Activated T-cell treated with anti-CD3 and anti-CD28 coated beads, Interleukin-2, amount 50 U/mL, for 24 hours (primary cell): Measurements from ENCODE around the gene CRIP3.

Experiments used
- DNase-seq: peaks from one replicate; pipeline ENCODE4 v3.0.0-alpha.2; 2020
- H3K27ac Mint-ChIP-seq: 2 replicates; pipeline ENCODE4 v1.8.0; 2020; ENCODE audit warnings: mild to moderate bottlenecking, mixed read lengths
- H3K27me3 Mint-ChIP-seq: 2 replicates; pipeline ENCODE4 v1.8.0; 2020; ENCODE audit warnings: mixed read lengths
- H3K36me3 Mint-ChIP-seq: 2 replicates; pipeline ENCODE4 v1.8.0; 2020; ENCODE audit warnings: low read depth, mixed read lengths
- H3K4me1 Mint-ChIP-seq: 2 replicates; pipeline ENCODE4 v1.8.0; 2020; ENCODE audit warnings: low read depth, mixed read lengths
- H3K4me3 Mint-ChIP-seq: 2 replicates; pipeline ENCODE4 v1.8.0; 2020; ENCODE audit warnings: mild to moderate bottlenecking, moderate library complexity, mixed read lengths
- H3K9me3 Mint-ChIP-seq: 2 replicates; pipeline ENCODE4 v1.8.0; 2020; ENCODE audit warnings: mixed read lengths

CRIP3 gene

DNA sequence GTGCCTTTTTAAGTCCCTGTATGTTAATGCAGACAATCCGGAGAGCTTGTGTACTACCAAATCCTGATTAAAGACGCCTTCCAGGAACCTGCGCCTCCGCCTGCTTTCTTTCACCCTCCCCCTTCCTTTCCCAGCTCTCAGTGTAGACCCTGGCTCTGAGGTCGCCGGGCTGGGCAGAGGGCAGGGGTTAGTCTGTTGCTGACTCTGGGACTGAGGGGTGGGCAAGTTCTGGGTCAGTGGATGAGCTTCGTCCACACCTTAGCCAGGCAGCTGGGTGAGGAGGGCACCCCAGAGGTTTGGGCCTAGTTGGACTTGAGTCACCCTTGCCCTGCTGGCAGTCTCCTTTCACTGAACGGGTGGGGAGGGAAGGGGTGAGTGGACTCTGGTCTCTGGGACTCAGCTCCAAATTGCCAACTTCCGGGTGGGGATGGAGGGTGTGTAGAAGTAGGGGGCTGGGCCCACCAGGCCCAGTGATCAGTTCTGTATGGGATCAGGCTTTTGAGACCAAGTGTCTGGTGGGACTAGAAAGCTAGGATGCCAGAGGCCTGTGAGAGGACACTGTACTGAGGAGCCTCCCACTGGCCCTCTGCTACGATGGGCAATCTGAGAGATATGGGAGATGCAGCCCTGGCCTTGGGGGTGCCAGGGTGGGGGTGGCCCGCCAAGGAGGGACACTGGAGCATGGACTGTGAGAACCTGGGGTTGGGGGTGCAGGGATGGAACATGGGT is 31.9 kb downstream of the CRIP3 start:
- Mint-ChIP-seq H3K9me3 (no peaks in the 10 kb centered on the region), H3K4me3 (no peak overlapping the region), H3K4me1 (peaks cover 11% of the 10 kb centered on the region), H3K27me3 (peaks cover 42% of the 10 kb centered on the region), H3K36me3 (no peaks in the 10 kb centered on the region), H3K27ac (no peak overlapping the region)
- DNase-seq = no peak

DNA sequence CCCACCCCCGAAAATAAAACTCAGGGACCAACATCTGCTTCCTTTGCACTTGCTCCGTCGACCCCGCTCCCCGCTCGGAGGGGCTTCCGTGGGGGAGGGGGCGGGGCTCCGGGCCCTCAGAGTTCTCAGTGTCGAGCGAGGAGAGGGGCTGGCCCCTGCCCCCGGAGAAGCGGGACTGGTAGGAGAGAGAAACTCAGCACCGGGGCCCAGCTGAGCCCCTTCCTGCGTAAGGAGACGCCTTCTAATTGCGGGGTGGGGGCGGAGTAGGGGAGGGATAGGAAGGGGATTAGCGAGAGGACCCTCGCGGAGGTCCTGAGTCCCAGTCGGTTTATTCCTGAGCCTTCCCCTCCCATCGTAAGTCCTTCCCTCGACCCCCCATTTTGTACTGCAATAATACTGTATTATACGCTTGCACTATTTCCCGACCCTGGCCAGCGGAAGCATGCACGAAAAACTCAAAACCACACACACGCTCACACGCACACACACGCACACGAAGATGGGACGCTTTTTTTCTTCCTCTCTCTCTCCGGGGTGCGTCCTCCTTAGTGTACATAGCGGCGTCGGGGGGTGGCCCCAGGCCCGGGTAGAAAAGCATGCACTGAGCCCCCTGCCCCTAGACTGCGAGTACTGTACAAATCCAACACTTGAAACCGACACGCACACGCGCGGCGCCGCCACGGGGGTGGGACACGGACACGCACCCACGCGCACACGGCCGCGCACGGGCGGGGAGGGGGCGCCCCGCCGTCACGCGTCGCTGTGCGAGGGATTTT is 32.6 kb downstream of the CRIP3 start:
- Mint-ChIP-seq H3K27me3 (peaks cover 42% of the 10 kb centered on the region), H3K4me1 (peaks cover 11% of the 10 kb centered on the region), H3K27ac (no peak overlapping the region), H3K4me3 (peak overlapping the region; percentile 65), H3K9me3 (no peaks in the 10 kb centered on the region), H3K36me3 (no peaks in the 10 kb centered on the region)
- peak; percentile 53 for DNase-seq

- H3K4me1 Mint-ChIP-seq = peaks cover 11% of the 10 kb centered on the region
- DNase-seq = peak; percentile 54
- H3K36me3 Mint-ChIP-seq = no peaks in the 10 kb centered on the region
- H3K27me3 Mint-ChIP-seq = peaks cover 42% of the 10 kb centered on the region
- peak overlapping the region; percentile 65 for H3K4me3 Mint-ChIP-seq
- H3K27ac Mint-ChIP-seq = no peak overlapping the region
- H3K9me3 Mint-ChIP-seq = no peaks in the 10 kb centered on the region
These were observed 33.6 kb downstream of the CRIP3 start for GRCh38 chr6:43274916-43275597.

GRCh38 chr6:43274127-43274915 is 34.3 kb downstream of the CRIP3 start:
- Mint-ChIP-seq H3K36me3 (no peaks in the 10 kb centered on the region), H3K9me3 (no peaks in the 10 kb centered on the region), H3K4me1 (peaks cover 13% of the 10 kb centered on the region), H3K4me3 (peak overlapping the region; percentile 64), H3K27me3 (peaks cover 44% of the 10 kb centered on the region), H3K27ac (no peak overlapping the region)
- DNase-seq = no peak

- Mint-ChIP-seq H3K4me3 (no peak overlapping the region), H3K9me3 (no peaks in the 10 kb centered on the region), H3K36me3 (no peaks in the 10 kb centered on the region), H3K4me1 (peaks cover 18% of the 10 kb centered on the region), H3K27ac (no peak overlapping the region), H3K27me3 (peaks cover 49% of the 10 kb centered on the region)
- no peak for DNase-seq
These were observed 34.9 kb downstream of the CRIP3 start for GRCh38 chr6:43273707-43274106.

GRCh38 chr6:43271944-43272343 is 36.7 kb downstream of the CRIP3 start:
- Mint-ChIP-seq H3K36me3 (no peaks in the 10 kb centered on the region), H3K4me1 (peaks cover 18% of the 10 kb centered on the region), H3K27ac (no peak overlapping the region), H3K4me3 (no peak overlapping the region), H3K9me3 (no peaks in the 10 kb centered on the region), H3K27me3 (peaks cover 46% of the 10 kb centered on the region)
- DNase-seq = no peak

GRCh38 chr6:43271103-43271815 is 37.4 kb downstream of the CRIP3 start:
- peaks cover 40% of the 10 kb centered on the region for H3K27me3 Mint-ChIP-seq
- peaks cover 15% of the 10 kb centered on the region for H3K4me1 Mint-ChIP-seq
- H3K36me3 Mint-ChIP-seq = no peaks in the 10 kb centered on the region
- H3K27ac Mint-ChIP-seq = no peak overlapping the region
- H3K4me3 Mint-ChIP-seq = no peak overlapping the region
- DNase-seq = no peak
- H3K9me3 Mint-ChIP-seq = no peaks in the 10 kb centered on the region

GRCh38 chr6:43269273-43270007 is 39.2 kb downstream of the CRIP3 start:
- H3K4me1 Mint-ChIP-seq = peaks cover 9% of the 10 kb centered on the region
- H3K4me3 Mint-ChIP-seq = peak overlapping the region; percentile 29
- no peaks in the 10 kb centered on the region for H3K36me3 Mint-ChIP-seq
- no peak overlapping the region for H3K27ac Mint-ChIP-seq
- no peaks in the 10 kb centered on the region for H3K9me3 Mint-ChIP-seq
- peaks cover 31% of the 10 kb centered on the region for H3K27me3 Mint-ChIP-seq
- peak; percentile 70 for DNase-seq

DNA sequence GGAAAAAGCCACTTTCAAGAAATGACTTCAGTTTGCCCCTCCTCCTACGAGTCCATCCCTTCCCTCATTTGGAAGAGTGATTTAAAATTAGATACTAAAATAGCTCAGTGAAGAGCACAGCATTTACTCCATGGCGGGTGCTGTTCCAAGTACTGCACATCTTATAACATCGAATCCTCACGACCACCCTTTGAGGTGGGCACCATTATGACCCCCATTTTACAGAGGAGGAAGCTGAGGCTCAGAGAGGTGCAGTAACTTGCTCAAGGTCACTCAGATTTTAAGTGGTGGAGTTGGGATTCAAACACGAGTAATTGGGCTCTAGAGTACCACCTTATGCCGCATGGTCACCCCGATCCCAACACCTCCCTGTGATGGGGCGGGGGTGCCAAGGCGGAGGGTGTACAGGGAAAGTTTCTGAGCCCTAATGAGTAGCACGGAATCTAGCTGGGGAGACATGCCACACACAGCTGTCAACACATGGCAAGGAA is 39.8 kb downstream of the CRIP3 start:
- Mint-ChIP-seq H3K9me3 (no peaks in the 10 kb centered on the region), H3K27ac (no peak overlapping the region), H3K27me3 (peaks cover 25% of the 10 kb centered on the region), H3K4me3 (peak overlapping the region; percentile 29), H3K4me1 (peaks cover 7% of the 10 kb centered on the region), H3K36me3 (no peaks in the 10 kb centered on the region)
- DNase-seq = no peak

DNA sequence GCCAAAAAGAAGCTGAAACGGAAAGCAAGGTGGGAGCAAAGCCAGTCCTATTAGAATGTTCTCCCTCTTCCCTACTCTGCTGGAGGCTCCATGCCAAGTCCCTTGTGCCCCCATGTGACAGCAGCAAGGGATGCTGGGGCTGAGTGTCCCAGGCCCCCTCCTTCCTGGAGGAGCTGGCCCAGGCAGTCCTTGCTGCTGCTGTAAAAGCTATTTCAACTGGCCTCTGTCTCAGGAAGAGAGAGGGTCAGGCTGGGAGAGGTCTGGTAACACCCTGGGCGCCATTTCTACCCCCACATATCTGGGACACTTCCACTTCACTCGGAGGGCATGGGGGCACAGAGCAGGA is 40.3 kb downstream of the CRIP3 start:
- Mint-ChIP-seq H3K27ac (no peak overlapping the region), H3K27me3 (peaks cover 21% of the 10 kb centered on the region), H3K4me3 (no peak overlapping the region), H3K36me3 (no peaks in the 10 kb centered on the region), H3K9me3 (no peaks in the 10 kb centered on the region), H3K4me1 (peaks cover 7% of the 10 kb centered on the region)
- DNase-seq = no peak

GRCh38 chr6:43267619-43268354 is 40.8 kb downstream of the CRIP3 start:
- Mint-ChIP-seq H3K27ac (no peak overlapping the region), H3K27me3 (peaks cover 19% of the 10 kb centered on the region), H3K36me3 (no peaks in the 10 kb centered on the region), H3K4me1 (peaks cover 7% of the 10 kb centered on the region), H3K4me3 (no peak overlapping the region), H3K9me3 (no peaks in the 10 kb centered on the region)
- DNase-seq = no peak

DNA sequence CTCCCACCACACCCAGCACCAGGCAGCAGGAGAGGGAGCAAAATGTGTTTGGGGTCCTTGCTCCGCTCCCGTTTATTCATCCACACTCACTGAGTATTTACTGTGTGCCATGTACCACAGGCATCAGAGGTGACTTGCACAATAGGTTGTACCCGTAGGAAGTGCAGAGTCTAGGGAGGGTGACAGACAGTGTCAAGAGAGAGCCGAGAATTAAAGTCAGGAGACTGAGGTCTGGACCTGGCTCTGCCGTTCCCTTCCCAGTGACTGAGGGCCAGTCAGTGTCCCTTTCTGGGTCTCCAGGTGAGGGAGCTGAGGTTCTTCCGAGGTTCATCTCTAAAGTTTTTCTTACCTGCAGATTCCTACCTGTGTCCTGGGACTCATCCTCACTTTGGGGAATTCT is 43.1 kb downstream of the CRIP3 start:
- no peak overlapping the region for H3K4me3 Mint-ChIP-seq
- H3K9me3 Mint-ChIP-seq = no peaks in the 10 kb centered on the region
- no peak for DNase-seq
- no peaks in the 10 kb centered on the region for H3K36me3 Mint-ChIP-seq
- peaks cover 7% of the 10 kb centered on the region for H3K4me1 Mint-ChIP-seq
- H3K27me3 Mint-ChIP-seq = peaks cover 18% of the 10 kb centered on the region
- no peak overlapping the region for H3K27ac Mint-ChIP-seq
